PC-9 (cell line): Measurements from ENCODE around the gene ELL2.

Experiments used
- CTCF ChIP-seq: fragments of 200-600 bp; sonication (generic); conservative IDR thresholded peaks from 2 replicates; pipeline ENCODE4 v1.6.1; 2017; ENCODE audit warnings: mixed run types, antibody characterized with exemption, mild to moderate bottlenecking, moderate library complexity
- EZH2 ChIP-seq: fragments of 200-600 bp; sonication (generic); IDR thresholded peaks from 2 replicates; pipeline ENCODE4 v1.8.0; 2017; ENCODE audit warnings: antibody characterized with exemption, low read depth

GRCh38 chr5:95874246-95874645 is 87.4 kb downstream of the ELL2 start:
- TF ChIP-seq CTCF = no peak
- TF ChIP-seq EZH2 = no peak
